T-helper 22 cell (primary cell): ENCODE measurements around the gene TMEM50A.
A peak's percentile ranks its signal among the peaks of the same experiment; 100 is the strongest.
"Not testable (repeated sequence)": the region's sequence is repeated elsewhere in the genome, so short reads cannot be mapped to it uniquely, and the experiment has no call there.

Source experiments
- DNase-seq: peaks from one replicate; pipeline ENCODE4 v3.0.0-alpha.2; 2020; ENCODE audit warnings: low read depth

Gene TMEM50A

GRCh38 chr1:25338188-25338981 lies at the start of gene TMEM50A:
TSS of gene TMEM50A (plus strand) at chr1:25338334. CDS start at chr1:25340487, 2,153 bp downstream.
- peak; percentile 81 for DNase-seq

GRCh38 chr1:25288573-25289101 lies 49.5 kb upstream of the TMEM50A start:
- not testable (repeated sequence) for DNase-seq

DNA sequence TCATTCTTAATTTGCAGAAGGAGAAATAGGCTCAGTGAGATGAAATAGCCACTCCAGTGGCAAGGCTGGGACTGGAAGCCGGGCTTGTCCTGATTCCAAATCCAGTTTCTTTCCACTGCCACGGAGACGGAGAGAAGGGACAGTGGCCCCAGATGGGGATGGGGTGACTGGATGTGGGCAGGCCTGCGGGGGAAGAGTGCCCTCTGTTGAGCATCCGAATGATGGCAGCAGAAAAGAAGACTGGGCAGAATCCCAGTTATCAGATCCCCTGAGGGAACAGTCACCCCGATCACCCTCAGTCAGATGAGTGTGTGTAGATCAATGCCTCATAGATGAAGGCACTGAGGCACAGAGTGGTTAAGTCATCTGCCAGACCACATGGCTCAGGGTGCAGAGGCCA lies 48.1 kb upstream of the TMEM50A start:
- not testable (repeated sequence) for DNase-seq

GRCh38 chr1:25293426-25293825 lies 44.7 kb upstream of the TMEM50A start:
- not testable (repeated sequence) for DNase-seq

DNA sequence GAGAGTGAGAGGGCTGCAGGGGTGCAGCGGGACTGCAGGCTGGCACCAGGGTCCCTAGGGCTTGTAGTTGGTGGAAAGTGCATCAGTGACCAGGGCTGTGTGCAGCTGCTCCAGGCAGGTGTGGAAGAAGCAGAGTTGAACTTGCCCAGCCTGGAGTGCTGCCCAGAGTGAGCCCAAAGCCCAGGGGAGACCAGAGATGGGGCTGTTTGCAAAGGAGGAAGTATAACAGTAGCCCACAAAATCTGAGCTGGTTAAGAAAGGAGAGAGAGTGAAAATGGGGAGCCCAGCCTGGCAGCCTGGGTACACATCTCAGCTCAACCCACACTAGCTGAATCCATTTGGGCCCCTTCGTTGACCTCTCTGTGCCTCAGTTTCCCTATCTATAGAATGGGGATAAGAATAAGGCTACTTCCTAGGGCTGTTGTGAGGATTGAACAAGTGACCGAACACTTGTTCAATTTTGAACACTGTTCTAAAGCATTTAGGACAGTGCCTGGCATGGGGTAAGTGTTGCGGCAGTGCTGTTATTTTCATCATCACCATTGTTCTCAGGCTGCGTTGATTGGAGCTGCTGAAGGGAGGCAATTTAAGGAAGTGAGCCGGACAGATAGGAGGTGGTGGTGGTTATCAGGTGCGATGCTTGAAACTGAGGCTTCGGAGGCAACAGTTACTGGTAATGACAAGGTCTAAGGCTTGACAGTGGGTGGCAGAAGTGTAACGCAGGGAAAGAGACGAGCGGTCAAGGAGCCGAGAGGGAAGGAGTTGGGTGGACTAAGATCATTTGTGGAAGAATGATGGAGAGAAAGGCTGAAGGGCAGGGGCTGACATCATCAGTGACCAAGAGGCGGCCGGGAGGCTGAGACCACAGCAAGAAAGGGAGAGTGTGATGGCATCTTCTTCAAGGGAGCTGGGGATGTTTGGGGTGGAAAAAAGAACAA lies 43.0 kb upstream of the TMEM50A start:
- not testable (repeated sequence) for DNase-seq

GRCh38 chr1:25296501-25296900 lies 41.6 kb upstream of the TMEM50A start:
- not testable (repeated sequence) for DNase-seq

GRCh38 chr1:25300729-25301128 lies 37.4 kb upstream of the TMEM50A start:
- DNase-seq, result not testable (repeated sequence)

GRCh38 chr1:25302330-25302729 lies 35.8 kb upstream of the TMEM50A start:
- not testable (repeated sequence) for DNase-seq

- not testable (repeated sequence) for DNase-seq
These were observed 33.2 kb upstream of the TMEM50A start for GRCh38 chr1:25304936-25305335.

DNA sequence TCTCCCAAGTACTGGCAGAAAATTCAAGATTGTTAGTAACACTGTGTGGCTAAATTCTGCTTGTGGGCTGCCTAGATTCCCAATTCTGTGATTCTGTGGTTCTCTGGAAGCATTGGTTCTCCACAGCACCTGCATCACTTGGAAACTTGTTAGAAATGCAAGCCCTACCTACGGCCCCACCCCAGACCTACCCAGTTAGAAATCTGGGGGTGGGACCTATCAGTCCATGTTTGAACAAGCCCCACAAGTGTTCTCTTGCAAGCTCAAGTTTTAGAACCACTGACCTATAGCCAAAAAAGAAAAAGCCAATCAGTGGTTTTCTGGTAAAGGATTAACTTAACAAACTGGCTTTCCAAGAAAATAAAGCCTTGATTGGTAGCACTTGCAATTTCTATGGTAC lies 30.0 kb upstream of the TMEM50A start:
- DNase-seq, result not testable (repeated sequence)

GRCh38 chr1:25309085-25309484 lies 29.0 kb upstream of the TMEM50A start:
- DNase-seq, result not testable (repeated sequence)

DNA sequence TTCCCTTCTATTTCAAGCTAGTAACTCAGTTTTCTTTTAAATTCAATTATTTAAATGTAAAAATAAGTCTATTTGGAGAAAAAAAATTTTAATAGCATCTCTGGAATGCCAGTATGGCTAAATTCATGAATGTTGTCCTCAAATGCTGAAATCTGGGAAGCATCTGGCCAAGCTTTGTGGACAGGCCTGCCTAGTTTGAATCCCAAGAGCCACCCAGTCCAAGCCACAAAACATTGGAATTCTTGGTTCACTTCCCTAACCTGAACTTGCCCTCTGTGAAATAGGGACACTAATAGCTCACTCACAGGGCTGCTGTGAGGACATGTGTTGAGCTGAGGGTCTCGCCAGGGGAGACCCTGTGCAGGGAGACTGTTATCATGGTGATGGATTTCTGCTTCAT lies 28.6 kb upstream of the TMEM50A start:
- not testable (repeated sequence) for DNase-seq

GRCh38 chr1:25312806-25313470 lies 25.2 kb upstream of the TMEM50A start:
- DNase-seq, result not testable (repeated sequence)

GRCh38 chr1:25320314-25320938 lies 17.7 kb upstream of the TMEM50A start:
- DNase-seq, result not testable (repeated sequence)

GRCh38 chr1:25322127-25322526 lies 16.0 kb upstream of the TMEM50A start:
- DNase-seq, result not testable (repeated sequence)

DNA sequence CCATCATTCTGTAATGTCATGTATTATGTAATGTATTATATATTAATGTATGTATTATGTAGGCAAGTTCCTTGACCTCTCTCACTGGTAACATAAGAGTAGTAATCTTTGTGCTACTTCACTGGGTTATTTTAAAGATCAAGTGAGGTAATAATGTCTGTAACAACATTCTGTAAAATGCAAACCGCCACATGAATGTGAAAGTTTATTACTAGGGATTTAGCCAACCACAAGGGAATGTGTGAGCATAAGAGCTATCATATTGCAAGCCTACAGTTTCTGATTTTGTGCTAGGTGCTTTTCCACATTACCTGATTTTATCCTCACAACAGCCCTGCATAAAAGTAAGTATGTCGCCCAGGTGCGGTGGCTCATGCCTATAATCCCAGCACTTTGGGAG lies 13.7 kb upstream of the TMEM50A start:
- DNase-seq, result not testable (repeated sequence)

GRCh38 chr1:25327864-25328790 lies 10.0 kb upstream of the TMEM50A start:
- not testable (repeated sequence) for DNase-seq

GRCh38 chr1:25328791-25329185 lies 9.3 kb upstream of the TMEM50A start:
- not testable (repeated sequence) for DNase-seq

- not testable (repeated sequence) for DNase-seq
These were observed 8.8 kb upstream of the TMEM50A start for GRCh38 chr1:25329336-25329735.

DNA sequence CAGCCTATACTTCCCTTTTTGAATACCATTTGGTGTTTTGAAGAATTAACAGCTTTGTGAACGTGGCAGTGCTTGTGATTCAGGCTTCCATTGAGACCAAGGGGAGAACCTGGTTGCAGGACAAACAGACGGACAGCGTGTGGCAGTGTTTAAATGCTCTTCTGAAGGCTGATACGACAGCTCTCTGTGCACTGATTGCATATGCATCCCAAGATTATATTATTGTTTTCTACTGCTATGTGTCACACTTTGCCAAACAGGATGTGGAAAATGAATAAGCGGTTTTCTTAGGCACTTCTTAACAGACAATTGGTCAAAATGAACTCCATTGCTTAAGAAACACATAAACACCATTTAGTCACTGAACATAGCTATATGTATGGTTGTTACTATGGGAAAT lies 8.2 kb upstream of the TMEM50A start:
- not testable (repeated sequence) for DNase-seq
